H1 (cell line): ENCODE results near the gene MNX1.

Experiments used
- POLR2A ChIP-seq, 2 experiments: IDR thresholded peaks; 1 replicate in 1 of 2; 2 replicates in 1 of 2; pipeline ENCODE4 v1.6.1; 2011; ENCODE audit warnings: low read depth in 2 of 2, low read length in 2 of 2, mild to moderate bottlenecking in 2 of 2; ENCODE audit errors: control extremely low read depth in 1 of 2
- POLR2AphosphoS5 ChIP-seq: IDR thresholded peaks from 2 replicates; pipeline ENCODE4 v1.6.1; 2011; ENCODE audit warnings: low read depth, low read length
- RBBP5 ChIP-seq: IDR thresholded peaks from 2 replicates; pipeline ENCODE4 v1.7.1; 2012; ENCODE audit warnings: low read depth, mild to moderate bottlenecking, inconsistent platforms, low read length, moderate library complexity, borderline replicate concordance
- SAP30 ChIP-seq: fragments of 300-600 bp; sonication (generic); IDR thresholded peaks from 2 replicates; pipeline ENCODE4 v1.7.1; 2012; ENCODE audit warnings: low read length, moderate library complexity, mild to moderate bottlenecking, inconsistent platforms; ENCODE audit not compliant: insufficient read depth, insufficient replicate concordance
- SIN3A ChIP-seq, 2 experiments: IDR thresholded peaks in 1 of 2; conservative IDR thresholded peaks in 1 of 2; 2 replicates each; pipeline ENCODE4 v1.6.1; 2011 to 2012; ENCODE audit warnings: low read length in 2 of 2, improper control_type of control experiment in 1 of 2, low read depth in 1 of 2, mild to moderate bottlenecking in 1 of 2
- TAF1 ChIP-seq: IDR thresholded peaks from 2 replicates; pipeline ENCODE4 v1.6.1; 2011; ENCODE audit warnings: mild to moderate bottlenecking, low read depth, low read length

DNA sequence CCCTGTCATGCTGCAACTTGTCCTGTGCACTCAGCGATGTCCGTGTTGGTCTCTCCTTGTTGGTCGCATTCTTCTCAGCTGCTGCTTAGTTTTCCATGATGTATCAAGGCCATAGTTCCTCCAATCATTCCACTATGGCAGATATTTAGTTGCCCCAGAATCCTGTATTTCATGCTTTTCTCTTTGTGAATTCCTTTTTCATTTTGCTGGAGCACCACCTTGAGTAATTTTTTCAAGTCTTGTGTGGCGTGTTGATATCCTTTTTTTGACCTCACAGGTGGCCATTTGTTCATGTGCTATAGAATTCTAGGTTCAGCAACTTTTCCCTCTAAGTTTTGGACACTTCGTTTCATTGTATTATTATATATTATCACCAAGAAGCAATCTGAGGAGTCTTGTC lies 42.7 kb upstream of the MNX1 start:
- no peak for TF ChIP-seq POLR2A (IDR thresholded peaks at IDR 0.05; ENCODE audit: control extremely low read depth in 1 of 2, low read depth in 2 of 2, low read length in 2 of 2)
- TF ChIP-seq SIN3A (conservative IDR thresholded peaks at IDR 0.05 in 1 of 2, IDR thresholded peaks at IDR 0.05 in 1 of 2; ENCODE audit: low read depth in 1 of 2, low read length in 2 of 2), result no peak
- no peak for TF ChIP-seq SAP30
- no peak for TF ChIP-seq RBBP5
- no peak for TF ChIP-seq TAF1
- TF ChIP-seq POLR2AphosphoS5, result no peak
